HG03159 (cell line): ENCODE data around the gene SGTB.
"Not testable (repeated sequence)": the region's sequence is repeated elsewhere in the genome, so short reads cannot be mapped to it uniquely, and the experiment has no call there.

Source experiments
- ATAC-seq: cut with Tn5 transposase; IDR thresholded peaks from one replicate; pipeline ENCODE4 v1.9.1; 2021; ENCODE audit warnings: mild to moderate bottlenecking, moderate library complexity; ENCODE audit not compliant: unreplicated experiment

SGTB gene

GRCh38 chr5:65734921-65735320 lies 13.0 kb upstream of the SGTB start:
- ATAC-seq = no peak

- not testable (repeated sequence) for ATAC-seq
Measured at GRCh38 chr5:65734196-65734775, 12.4 kb upstream of the SGTB start.

DNA sequence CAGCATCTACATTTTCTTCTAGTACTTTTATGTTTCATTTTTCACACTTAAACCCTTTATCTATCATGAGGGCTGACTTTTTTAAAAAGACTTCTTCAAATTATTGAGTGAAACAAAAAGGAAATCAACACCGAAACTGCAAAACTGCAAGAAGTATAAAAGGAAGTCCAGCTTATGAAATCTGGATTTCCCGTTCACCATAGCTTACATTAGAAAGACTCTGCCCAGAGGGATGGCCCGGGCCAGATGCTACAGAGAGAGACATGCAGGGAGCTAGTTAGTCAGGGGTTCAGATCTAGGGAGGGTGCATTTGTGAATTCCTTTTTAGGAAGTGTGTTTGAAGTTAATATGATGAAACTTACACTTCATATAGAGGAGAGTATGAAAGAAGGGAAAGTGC lies 10.1 kb upstream of the SGTB start:
- not testable (repeated sequence) for ATAC-seq

DNA sequence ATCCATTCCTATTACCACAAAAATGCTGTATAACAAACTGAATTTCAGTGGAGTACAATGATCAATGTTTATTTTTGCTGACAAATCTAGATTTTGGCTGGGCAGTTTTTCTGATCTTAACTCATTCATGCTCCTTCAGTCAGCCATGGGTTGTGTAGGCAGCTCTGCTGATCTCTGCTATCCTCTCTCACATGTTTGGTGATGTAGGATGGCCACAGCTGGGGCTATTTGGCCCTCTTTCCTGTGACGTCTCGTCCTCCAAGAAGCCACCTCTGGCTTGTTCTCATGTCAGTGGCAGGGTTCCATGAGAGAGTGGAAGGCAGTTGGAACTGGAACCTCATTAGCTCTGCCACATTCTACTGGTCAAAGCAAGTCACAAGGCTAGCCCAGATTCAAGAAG lies 9.0 kb upstream of the SGTB start:
- ATAC-seq = no peak

DNA sequence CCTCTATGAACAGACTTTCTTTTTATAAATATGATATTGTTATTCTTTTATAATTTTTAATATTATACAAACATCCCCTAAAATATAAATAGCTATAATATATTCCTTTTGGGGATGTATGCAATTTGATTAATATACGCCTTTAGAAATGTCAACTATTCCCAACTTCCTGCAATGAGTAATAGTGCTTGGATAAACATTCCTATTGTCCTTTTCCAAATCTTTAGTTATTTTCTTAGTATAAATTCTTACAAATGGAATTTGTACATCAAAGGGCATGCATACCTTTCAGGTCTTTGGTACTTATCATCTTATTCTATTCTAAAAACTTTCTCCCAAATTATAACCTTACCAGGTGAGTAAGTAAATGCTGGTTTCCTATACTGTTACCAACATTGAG lies 6.3 kb upstream of the SGTB start:
- ATAC-seq = no peak

DNA sequence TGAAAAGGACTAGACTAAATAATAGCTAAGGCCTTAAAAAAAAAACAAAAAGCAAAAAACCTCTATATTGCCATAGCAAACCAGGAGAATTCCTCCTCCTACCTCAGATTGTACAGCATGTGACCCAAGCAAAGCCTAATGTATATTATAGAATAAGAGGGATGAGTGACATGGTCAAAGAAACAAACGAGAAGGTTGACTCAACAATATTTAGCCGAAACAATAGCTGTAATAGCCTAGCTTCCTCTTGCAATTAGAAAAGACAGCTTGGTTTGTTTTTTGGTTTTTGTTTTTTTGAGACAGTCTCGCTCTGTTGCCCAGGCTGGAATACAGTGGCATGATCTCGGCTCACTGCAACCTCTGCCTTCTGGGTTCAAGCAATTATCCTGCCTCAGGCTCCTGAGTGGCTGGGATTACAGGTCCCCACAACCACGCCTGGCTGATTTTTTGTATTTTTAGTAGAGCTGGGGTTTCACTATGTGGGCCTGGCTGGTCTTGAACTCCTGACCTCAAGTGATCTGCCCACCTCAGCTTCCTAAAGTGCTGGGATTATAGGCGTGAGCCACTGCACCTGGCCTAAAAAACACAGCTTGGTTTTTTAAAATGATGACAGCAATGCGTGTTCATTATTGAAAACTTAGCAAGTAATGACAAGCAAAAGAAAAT lies 5.7 kb upstream of the SGTB start:
- no peak for ATAC-seq

- ATAC-seq = no peak
Measured at GRCh38 chr5:65722575-65723403, 880 bp upstream of the SGTB start.

DNA sequence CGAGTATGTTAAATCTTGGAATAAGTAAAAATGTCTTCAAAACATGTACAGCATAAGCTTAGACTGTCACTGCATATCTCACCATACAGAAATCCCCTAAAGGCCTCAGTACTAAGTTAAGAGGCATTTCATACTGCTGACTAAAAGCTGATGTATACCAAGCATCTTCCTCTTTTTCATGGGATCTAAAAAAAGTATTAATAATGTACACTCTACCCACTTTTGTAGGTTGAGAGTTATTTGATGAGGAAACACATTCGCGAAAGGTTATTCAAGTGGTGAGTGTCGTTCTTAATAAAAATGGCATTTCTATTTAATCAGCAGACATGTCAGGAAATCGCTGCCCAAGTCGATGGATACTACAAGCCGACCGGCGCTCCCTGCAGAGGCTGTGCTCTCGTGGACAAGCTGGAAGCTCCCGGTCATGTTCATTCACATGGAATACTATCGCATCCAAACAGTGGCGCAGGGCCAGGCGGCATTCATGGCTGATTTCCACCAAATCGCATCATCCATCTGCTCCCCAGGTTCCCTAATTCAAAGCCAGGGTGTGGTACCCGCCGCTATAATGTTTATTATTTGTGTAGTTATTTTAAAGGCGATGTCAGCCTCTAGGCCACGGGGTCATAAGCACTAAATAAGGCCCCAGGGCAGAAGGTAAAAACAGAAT lies 724 bp downstream of the SGTB start:
- peak; percentile 28 for ATAC-seq

DNA sequence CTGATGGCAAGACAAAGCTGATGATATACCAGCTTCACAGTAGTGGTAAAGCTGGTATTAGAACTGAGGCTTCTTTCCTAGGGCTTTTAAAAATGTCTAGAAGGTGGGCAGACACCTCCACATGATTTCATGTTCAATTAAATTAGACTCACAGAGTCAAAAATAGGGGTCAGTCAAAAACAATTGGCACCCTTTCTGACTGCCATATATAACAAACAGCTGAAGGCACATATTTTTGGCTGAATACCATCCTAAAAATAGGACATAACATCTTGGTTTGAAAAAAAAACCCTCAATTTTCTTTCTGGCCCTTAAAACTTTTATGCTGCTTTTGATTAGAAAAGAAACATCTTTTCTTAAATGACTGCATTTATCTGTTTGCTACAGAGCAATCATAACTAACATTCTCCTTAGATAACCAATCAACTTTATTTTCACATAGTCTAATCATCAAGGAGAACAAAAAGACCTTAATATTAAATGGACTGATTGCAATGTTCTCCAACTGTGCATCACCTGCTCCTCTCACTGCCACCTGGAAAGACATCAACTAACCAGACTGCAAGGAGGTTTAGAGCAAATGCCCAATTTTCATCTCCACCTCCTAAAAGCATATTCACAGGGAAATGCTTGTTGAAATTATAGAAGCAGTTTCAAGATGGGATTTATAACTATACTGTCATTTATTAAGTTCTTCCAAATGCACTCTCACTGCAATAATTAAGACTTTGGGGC lies 3.2 kb downstream of the SGTB start:
- no peak for ATAC-seq

DNA sequence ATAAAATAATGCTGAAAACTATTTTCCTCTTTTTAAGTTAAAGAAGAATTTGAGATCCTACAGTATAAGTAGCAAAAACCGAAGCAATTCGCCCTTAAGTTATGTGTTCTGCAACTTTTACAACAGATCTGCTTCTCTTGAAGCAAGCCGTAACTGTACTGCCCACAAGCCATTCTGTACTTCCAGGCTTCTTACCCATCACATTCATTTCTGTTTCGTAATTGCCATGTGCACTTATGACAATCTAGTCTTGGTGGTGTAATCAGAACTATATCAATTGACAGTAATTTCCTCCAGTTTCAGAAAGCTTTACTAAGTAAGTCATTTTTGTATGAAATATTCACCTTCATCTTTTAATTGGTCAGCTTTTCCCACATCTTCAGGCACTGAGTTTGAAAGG lies 13.8 kb downstream of the SGTB start:
- ATAC-seq = no peak

GRCh38 chr5:65707663-65708062 lies 14.2 kb downstream of the SGTB start:
- ATAC-seq = no peak

DNA sequence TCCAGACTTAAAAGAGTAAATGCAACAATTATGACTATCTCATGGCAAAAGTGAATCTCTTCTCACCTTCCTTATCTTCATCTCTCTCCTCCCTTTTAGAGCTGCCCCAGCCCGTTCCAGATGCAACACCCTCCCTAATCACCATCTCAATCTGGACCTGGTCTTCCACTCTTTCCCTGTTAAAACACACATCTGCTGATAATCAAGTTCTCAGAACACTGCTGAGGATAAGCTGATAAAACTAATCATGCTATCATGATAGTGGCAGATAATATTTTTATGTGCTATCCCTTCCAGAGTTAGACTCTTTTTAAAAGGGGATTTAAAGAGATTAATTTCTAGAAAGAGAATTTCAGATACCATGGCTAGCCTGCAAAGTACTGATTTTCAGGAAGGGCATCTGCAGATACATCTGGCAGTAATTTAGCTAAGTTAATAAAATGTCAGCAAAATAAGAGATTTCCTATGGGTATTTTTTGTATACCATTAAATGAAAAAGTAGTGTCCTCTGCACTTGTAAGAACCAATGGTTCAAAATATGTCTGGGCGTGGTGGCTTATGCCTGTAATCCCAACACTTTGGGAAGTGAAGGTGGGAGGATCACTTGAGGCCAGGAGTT lies 17.2 kb downstream of the SGTB start:
- ATAC-seq = no peak

DNA sequence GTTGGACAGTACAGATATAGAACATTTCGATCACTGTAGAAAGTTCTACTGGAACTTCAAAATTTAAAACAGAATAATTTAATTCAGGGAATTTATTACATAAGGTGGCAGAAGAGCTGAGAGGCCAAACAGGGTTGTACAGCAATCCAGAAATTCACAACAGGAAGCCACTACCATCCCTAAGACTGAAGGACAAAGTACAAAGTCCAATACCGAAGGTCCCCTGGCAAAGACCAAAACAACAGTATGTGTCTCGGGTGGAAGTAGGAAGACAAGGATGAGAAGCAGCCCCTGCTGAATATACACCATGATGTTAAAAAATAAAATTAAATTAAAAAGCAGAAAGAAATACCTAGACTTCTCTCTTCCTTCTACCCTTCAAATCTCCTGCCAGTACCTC lies 19.9 kb downstream of the SGTB start:
- ATAC-seq = no peak

DNA sequence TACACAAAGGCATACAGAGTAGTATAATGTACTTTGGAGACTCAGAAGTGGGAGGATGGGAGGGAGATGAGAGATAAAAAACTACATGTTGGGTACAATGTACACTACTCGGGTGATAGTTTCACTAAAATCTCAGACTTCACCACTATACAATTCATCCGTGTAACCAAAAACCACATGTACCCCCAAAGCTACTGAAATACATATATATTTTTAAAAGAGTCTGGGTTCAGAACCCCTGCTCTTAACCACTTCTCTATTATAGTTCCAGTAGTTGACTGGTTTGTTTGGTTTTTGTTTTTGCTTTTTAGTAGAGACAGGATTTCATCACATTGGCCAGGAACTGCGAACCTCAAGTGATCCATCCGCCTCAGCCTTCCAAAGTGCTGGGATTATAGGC lies 22.6 kb downstream of the SGTB start:
- no peak for ATAC-seq

DNA sequence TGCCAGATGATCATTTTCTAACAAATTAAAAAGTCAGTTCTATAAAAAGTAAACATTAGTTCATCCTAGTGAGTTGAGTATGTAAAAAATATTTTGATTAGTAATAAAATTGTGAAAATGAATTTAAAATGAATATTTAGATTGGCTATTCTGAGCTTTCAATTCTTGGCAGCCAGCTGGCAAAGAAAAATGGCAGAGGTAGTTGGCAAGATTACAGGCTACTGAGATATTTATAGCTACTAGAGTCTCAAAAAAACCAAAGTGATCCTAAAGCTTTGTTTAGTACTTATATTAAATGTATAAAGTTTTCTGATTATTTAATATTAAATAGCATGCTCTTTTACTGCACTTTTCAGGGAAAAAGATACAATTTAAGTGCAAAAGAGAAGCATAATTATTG lies 25.0 kb downstream of the SGTB start:
- no peak for ATAC-seq

GRCh38 chr5:65695896-65696295 lies 26.0 kb downstream of the SGTB start:
- ATAC-seq = no peak

GRCh38 chr5:65695162-65695755 lies 26.6 kb downstream of the SGTB start:
- ATAC-seq = no peak

DNA sequence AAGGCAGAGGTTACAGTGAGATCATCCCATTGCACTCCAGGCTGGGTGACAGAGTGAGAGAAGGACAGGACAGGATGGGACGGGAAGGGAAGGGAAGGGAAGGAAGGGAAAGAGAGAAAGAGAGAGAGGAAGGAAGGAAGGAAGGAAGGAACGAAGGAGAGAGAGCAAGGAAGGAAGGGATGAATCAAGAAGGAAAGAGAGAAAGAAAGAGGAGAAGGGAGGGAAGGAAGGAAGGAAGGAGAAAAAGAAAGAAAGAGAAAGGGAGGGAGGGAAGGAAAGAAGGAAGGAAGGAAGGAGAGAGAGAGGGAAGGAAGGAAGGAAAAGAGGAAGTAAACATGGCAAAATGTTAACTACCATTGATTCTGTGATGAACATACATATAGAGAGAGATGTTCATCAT lies 28.8 kb downstream of the SGTB start:
- ATAC-seq = no peak

- no peak for ATAC-seq
Measured at GRCh38 chr5:65682148-65682547, 39.8 kb downstream of the SGTB start.

DNA sequence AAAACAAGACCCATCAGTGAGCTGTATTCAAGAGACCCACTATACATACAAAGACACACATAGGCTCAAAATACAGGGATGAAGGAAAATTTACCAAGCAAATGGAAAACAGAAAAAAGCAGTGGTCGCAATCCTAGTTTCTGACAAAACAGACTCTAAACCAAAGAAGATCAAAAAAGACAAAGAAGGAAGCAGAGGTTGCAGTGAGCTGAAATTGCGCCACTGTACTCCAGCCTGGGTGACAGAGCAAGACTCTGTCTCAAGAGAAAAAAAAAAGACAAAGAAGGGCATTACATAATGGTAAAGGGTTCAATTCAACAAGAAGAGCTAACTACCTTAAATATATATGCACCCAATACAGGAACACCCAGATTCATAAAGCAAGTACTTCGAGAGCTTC lies 45.9 kb downstream of the SGTB start:
- not testable (repeated sequence) for ATAC-seq
